ENCODE measurements around the gene GALNT1. TPM values are rescaled to one million over a fixed set of nuclear protein-coding genes. Genes with fewer than 3 reads are reported as not detected.

The GALNT1 gene
- total and polyA plus RNA-seq, 10 of the 15 experiments (the other 5 are each of a cell fraction or from before 2014, with no cell fraction given), result 8.0 to 53.7 (median 29.9) TPM

DNA sequence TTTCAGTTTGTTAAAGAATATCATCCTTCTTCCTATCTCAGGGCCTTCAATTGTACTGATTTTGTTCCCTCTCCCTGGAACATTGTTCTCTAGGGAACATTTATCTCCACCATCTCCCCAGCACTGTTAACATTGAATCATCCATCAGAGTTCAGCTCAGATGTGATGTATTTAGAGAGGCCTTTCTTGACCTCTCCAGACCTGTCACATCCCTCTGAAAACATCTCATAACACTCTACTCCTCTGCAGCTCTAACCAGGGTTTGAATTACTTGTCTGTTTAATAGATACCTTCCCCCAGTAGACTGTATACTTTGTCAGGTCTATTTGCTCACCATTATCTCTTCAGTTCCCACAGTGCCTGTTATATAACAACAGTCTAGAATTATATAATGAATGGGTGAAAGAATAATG, 98.6 kb downstream of the GALNT1 start:
- ChIA-PET SMC1A (ENCODE audit: uncharacterized antibody, unreplicated experiment) (no interaction called here), POLR2A (no interaction called here), RAD21 (ENCODE audit: unreplicated experiment) (no interaction called here), CTCF (interaction anchor here (0.9 kb wide), 1 partner anchor 8 kb away, joined by 3 read pairs; no protein-coding TSS in a partner anchor)
- in situ Hi-C loops (cut with MboI) (no loop called here), intact Hi-C loops (cut with micrococcal nuclease; ENCODE audit: unreplicated experiment) (loop anchor here (10.0 kb wide), 1 partner anchor 275 kb away; no protein-coding TSS in a partner anchor)
- ATAC-seq (no peak), FAIRE-seq (no peak), DNase-seq (ENCODE audit: low read depth, low spot score) (no peak)
- TF ChIP-seq CHD1 (IDR thresholded peaks at IDR 0.05; ENCODE audit: low read depth, low read length) (no peak), PAX5 (IDR thresholded peaks at IDR 0.05; ENCODE audit: borderline replicate concordance, low read depth, low read length) (no peak), ATF3 (IDR thresholded peaks at IDR 0.05; ENCODE audit: borderline replicate concordance, extremely low read depth, low read depth, low read length) (no peak), SREBF1 (IDR thresholded peaks at IDR 0.05; ENCODE audit: low read length) (no peak), ATF2 (IDR thresholded peaks at IDR 0.05; ENCODE audit: low read length) (no peak), KLF5 (IDR thresholded peaks at IDR 0.05; ENCODE audit: partially characterized antibody) (no peak), POU2F2 (IDR thresholded peaks at IDR 0.05; ENCODE audit: borderline replicate concordance, low read depth, low read length) (no peak), FOXM1 (IDR thresholded peaks at IDR 0.05; ENCODE audit: low read depth, low read length) (no peak), NR2C1 (IDR thresholded peaks at IDR 0.05) (no peak)
- Histone ChIP-seq H3K27ac (ENCODE audit: control insufficient read depth, insufficient read depth) (no peak overlapping the region), H3K79me2 (ENCODE audit: control insufficient read depth, insufficient read depth, low read length) (no peaks in the 10 kb centered on the region), H2AFZ (ENCODE audit: control insufficient read depth, low read depth, low read length) (no peak overlapping the region), H4K20me1 (ENCODE audit: control insufficient read depth, insufficient read depth) (no peaks in the 10 kb centered on the region), H3K9ac (ENCODE audit: control insufficient read depth, insufficient read depth, low read length) (no peak overlapping the region), H3K4me2 (ENCODE audit: control insufficient read depth, insufficient read depth) (no peak overlapping the region), H3K4me3 (no peak overlapping the region), H3K27me3 (replicated peaks in 1 of 2; ENCODE audit: control insufficient read depth in 2 of 2, insufficient read depth in 2 of 2, low read length in 1 of 2) (no peaks in the 10 kb centered on the region), H3K4me1 (ENCODE audit: control insufficient read depth, insufficient read depth, low read length) (no peaks in the 10 kb centered on the region), H3K36me3 (ENCODE audit: control insufficient read depth in 2 of 2, insufficient read depth in 2 of 2, low read length in 1 of 2) (no peaks in the 10 kb centered on the region; a peak in 2 of 4 replicates), H3K9me3 (replicated peaks; ENCODE audit: control insufficient read depth, insufficient read depth, low read length) (no peaks in the 10 kb centered on the region)
- no TSS peak for BruUV-seq (replicated peaks)
